Fibroblast of pulmonary artery (primary cell): ENCODE results near the gene TARS2.
A peak's percentile ranks its signal among the peaks of the same experiment; 100 is the strongest.

Experiments used
- DNase-seq: peaks from one replicate; pipeline ENCODE4 v3.0.0-alpha.2; 2010; ENCODE audit warnings: low read depth
- H3K4me3 ChIP-seq: replicated peaks from 2 replicates; pipeline ENCODE4 v1.5.1; 2011; ENCODE audit warnings: low read depth, mild to moderate bottlenecking, control low read depth, low read length, moderate library complexity
- TF ChIP-seq, protein P1 (sequence below): IDR thresholded peaks from 2 replicates; pipeline ENCODE4 v1.5.1; 2011; ENCODE audit warnings: mild to moderate bottlenecking, control low read depth, low read length, inconsistent platforms; ENCODE audit errors: missing control alignments

Gene TARS2

DNA sequence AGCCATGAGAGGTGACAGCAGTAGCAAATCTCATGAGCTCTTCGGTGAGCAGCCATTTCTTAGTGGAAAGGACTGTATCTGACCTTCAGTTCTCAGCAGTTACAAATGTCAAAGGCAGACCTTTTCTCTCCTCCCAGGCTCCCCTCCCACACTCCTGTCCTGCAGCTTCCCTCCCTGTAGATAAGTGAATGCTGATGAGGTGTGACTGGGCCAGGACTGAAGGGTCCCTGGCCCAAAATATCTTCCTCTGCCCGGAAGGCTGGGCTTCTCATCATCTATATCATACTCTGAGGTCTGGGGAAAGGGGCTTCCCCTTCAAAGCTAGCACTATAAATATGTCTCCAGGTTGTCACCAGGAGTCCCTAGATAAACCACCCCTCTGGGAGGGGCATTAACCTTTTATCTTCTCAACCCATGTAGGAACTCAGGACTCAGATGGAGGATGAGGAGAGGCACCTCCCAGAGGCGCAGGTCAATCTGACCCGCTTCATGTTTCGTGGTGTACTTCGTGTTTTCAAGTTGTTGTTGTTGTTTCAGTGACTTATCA lies 58.3 kb downstream of the TARS2 start:
- TF ChIP-seq, protein P1, sequence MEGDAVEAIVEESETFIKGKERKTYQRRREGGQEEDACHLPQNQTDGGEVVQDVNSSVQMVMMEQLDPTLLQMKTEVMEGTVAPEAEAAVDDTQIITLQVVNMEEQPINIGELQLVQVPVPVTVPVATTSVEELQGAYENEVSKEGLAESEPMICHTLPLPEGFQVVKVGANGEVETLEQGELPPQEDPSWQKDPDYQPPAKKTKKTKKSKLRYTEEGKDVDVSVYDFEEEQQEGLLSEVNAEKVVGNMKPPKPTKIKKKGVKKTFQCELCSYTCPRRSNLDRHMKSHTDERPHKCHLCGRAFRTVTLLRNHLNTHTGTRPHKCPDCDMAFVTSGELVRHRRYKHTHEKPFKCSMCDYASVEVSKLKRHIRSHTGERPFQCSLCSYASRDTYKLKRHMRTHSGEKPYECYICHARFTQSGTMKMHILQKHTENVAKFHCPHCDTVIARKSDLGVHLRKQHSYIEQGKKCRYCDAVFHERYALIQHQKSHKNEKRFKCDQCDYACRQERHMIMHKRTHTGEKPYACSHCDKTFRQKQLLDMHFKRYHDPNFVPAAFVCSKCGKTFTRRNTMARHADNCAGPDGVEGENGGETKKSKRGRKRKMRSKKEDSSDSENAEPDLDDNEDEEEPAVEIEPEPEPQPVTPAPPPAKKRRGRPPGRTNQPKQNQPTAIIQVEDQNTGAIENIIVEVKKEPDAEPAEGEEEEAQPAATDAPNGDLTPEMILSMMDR: no peak
- DNase-seq: no peak
- H3K4me3 ChIP-seq: no peak overlapping the region

DNA sequence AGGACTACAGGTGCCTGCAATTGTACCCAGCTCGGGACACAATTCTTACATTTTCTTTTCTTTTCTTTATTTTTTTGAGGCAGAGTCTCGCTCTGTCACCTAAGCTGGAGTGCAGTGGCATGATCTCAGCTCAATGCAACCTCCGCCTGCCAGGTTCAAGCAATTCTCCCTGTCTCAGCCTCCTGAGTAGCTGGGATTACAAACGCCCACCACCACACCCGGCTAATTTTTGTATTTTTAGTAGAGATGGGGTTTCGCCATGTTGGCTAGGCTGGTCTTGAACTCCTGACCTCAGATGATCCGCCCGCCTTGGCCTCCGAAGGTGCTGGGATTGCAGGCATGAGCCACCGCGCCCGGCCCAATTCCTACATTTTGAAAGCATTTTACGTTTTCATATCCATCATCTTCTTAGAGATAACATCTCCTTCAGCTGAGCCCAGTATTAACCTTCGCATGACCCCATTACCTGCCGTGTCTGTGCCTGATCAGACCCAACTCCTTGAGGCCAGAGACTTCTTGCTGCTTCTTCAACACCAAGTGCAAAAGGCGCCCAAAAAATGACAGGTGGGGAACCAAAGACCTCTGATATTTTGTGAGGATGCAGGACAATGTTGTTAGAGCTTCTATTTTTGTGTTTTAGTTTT lies 59.2 kb downstream of the TARS2 start:
- H3K4me3 ChIP-seq: no peak overlapping the region
- TF ChIP-seq, protein P1: no peak
- no peak for DNase-seq

DNA sequence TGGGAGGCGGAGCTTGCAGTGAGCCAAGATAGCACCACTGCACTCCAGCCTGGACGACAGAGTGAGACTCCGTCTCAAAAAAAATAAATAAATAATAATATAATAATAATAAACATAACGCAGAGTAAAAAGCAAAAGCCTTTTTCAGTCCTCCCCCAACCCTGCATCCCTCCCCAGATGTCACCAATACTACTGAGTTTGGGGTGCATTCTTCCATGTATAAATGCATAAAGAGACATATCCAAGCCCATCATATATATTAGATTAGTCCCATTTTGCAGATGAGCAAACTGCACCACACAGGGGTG lies 61.1 kb downstream of the TARS2 start:
- TF ChIP-seq, protein P1: no peak
- DNase-seq: no peak
- peak overlapping the region; percentile 61 for H3K4me3 ChIP-seq

DNA sequence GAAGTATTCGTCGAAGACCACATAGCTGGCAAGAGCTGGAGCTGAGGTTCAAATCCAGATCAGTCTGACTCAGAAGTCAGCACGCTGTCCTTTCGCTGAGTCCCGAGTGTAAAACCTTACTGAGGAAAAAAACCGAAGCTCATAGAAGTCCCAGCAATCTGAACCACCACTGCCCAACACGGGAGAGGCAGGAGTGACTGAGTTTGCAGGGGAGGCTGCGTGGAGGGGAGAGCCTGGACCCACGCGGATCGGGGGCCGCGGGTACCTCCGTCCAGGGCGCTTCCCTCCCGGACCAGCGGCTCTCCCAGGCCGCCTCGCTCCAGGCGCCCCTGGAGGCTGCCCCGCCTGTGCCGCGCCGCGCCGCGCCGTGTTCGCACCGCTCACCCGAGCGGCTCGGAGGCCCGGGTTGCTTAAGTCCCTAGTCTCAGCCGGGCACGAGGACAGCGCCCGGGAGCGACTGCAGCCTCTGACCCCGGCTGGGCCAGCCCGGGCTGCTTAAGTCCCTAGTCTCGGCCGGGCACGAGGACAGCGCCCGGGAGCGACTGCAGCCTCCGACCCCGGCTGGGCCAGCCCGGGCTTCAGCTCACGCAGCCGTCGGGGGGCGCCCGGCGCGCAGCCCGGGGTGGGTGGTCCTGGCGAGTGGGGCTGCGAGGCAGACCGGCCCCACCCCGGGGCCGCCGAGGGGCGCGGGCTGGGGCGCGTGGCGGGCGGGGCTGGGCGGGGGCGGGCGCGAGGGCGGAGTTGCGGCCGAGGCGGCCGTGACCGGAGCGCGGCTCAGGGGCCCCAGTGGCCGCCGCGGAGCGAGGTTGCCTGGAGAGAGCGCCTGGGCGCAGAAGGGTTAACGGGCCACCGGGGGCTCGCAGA lies 61.6 kb downstream of the TARS2 start, which contains the start of gene ADAMTSL4:
ADAMTSL4 (plus strand) TSS at position 777 of the 864 bp plus-strand sequence. CDS start 2,881 bp downstream, outside the sequence.
- peak within 1 kb of the TSS; percentile 61 for H3K4me3 ChIP-seq
- TF ChIP-seq, protein P1: no peak
- peak; percentile 77 for DNase-seq

DNA sequence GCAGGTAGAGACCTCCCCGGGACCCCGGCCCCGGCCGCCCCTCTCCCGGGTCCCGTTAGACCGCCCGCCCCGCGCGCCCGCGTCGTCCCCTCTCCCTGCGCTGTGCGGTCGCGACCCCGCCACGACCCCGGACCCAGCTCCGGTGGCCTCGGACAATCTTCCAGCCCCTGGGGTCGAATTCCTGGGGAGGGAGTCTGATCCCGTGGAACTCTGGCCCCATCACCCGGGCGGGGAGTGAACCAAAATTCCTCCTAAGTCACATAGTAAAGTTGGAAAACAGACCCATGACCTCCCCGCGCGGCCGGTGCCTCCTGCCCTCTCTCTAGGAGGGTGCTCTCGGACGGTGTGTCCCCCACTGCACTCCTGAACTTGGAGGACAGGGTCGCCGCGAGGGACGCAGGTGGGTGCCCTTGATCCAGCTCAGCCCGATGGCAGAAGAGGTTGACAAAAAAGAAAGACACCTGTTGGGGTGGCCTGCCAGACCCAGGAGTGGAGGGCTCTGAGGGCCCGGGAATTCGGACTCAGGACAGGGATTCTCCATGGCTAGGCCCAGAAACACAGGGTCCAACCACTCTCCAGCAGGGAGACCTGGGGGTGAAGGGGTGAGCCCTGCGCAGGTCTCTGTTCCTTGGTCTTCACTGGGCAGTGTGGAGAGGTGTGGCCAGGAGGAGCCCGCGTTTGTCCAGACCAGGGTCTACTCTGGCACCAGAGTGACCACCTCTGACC lies 62.4 kb downstream of the TARS2 start:
- TF ChIP-seq, protein P1: no peak
- H3K4me3 ChIP-seq: peak overlapping the region; percentile 61
- peak; percentile 33 for DNase-seq

DNA sequence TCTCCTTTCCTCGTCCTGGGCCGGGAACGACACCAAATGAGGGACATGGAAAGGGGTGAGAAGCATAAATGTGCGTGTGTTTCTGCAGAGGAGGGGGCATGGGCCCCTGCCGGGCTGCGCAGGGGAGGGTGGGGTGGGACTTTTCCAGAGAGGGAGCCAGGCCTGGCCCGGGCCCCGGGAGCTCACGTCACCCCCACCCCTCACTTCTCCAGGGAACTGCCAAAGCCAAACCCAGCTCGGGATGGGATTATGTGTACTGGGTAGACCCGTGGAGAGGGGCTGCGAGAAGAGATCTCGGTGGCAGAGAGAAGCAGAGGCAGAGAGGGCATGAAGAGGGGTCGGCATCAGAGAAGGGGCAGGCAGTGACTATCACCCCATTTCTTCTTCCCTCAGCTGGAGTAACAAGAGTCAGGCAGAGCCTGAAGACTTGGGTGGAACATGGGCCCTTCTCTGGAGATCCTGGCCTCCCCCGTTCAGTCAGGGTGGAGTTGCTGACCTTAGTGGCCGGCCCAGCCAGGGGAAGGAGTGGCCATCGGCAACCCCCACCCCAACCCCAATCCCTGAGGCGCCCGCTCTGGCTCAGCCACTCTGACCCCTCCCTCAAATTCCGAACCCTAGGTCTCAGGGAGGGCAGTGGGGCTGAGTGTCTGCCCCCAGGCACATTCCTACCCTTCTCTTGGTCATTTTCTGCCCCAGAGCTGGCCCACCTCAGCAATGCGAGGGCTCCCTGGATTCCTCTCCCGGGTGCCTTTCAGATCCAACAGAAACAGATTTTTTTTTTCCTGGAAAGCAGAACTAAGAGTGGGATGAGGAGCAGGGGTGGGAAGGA lies 63.2 kb downstream of the TARS2 start:
- no peak for DNase-seq
- TF ChIP-seq, protein P1: no peak
- peak overlapping the region; percentile 61 for H3K4me3 ChIP-seq
